ENCODE data around the gene RALY.

RALY gene

DNA sequence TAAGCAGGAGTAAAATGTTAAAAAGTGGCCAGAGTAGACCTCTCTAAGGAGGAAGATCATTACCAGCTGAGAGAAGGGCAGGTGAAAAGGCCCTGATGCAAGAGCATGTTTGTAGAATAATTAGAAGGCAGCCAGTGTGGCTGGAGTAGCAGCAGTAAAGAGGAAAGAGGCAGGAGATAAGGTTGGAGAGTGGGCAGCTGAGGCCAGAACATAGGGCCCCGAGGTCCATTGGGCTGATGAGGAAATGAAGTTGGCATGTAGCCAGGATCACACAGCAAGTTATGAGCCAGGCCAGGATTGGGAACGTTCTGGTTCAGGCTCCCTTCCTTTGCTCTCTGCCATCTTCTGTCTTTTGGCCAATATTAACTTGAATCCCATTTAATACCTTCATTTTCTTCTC lies 51.6 kb downstream of the RALY start:
- POLR2A ChIA-PET, result no interaction called here
- TF ChIP-seq, protein P1, sequence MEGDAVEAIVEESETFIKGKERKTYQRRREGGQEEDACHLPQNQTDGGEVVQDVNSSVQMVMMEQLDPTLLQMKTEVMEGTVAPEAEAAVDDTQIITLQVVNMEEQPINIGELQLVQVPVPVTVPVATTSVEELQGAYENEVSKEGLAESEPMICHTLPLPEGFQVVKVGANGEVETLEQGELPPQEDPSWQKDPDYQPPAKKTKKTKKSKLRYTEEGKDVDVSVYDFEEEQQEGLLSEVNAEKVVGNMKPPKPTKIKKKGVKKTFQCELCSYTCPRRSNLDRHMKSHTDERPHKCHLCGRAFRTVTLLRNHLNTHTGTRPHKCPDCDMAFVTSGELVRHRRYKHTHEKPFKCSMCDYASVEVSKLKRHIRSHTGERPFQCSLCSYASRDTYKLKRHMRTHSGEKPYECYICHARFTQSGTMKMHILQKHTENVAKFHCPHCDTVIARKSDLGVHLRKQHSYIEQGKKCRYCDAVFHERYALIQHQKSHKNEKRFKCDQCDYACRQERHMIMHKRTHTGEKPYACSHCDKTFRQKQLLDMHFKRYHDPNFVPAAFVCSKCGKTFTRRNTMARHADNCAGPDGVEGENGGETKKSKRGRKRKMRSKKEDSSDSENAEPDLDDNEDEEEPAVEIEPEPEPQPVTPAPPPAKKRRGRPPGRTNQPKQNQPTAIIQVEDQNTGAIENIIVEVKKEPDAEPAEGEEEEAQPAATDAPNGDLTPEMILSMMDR (IDR thresholded peaks at IDR 0.05; ENCODE audit: control extremely low read depth, extremely low read depth, low read depth, missing control alignments), result no peak
- CTCF ChIA-PET, result interaction anchor here (0.7 to 2.2 kb wide), 3 partner anchors 21 to 84 kb away, joined by 3 to 7 read pairs (median 3); no protein-coding TSS in a partner anchor
- DNase-seq (ENCODE audit: extremely low spot score), result no peak

DNA sequence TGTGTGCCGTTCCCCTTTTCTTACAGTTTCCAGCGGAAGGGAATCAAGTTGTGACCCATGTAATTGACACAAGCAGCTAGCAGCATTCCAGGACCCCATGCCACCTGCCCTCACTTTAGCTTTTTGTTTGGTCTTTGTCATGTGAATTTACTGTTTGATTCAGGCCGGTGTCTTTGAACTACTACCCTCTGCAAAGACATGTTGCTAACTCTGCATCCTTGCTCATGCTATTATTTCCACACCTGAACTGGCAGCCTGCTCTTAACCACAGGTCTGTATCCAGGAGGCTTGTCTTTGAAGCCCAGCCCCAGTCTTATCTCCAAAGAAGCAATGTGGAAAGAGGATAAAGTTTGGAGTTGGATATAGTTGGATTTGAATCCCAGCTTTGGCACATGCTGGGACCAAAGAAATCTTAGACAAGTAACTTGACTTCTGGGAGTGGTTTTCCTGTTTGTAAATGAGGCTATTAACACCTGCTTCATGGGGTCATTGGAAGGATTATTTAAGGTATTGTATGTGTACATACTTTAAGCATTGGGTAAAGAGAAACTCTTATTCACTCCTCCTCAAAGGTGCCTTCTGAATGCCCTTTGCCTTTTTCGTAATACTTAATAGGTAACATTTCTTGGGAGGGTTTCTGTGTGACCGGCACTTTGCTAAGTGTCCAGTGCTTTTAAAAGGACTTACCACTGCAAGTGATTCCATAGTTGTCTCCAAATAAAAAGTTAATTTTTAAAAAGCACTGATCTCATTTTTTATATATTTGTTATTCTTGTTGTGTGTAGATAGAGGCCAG lies 52.4 kb downstream of the RALY start:
- TF ChIP-seq, protein P1 (IDR thresholded peaks at IDR 0.05; ENCODE audit: control extremely low read depth, extremely low read depth, low read depth, missing control alignments), result no peak
- DNase-seq (ENCODE audit: extremely low spot score), result no peak
- ChIA-PET POLR2A (no interaction called here), CTCF (interaction anchor here (1.5 to 2.2 kb wide), 2 partner anchors 22 to 24 kb away, joined by 3 to 7 read pairs; no protein-coding TSS in a partner anchor)

GRCh38 chr20:34047010-34047687 lies 53.4 kb downstream of the RALY start:
- no peak for DNase-seq (ENCODE audit: extremely low spot score)
- TF ChIP-seq, protein P1 (IDR thresholded peaks at IDR 0.05; ENCODE audit: control extremely low read depth, extremely low read depth, low read depth, missing control alignments), result no peak
- ChIA-PET POLR2A (no interaction called here), CTCF (interaction anchor here (1.1 to 4.6 kb wide), 3 partner anchors 11 to 25 kb away, joined by 3 to 24 read pairs (median 3); no protein-coding TSS in a partner anchor)

- DNase-seq (ENCODE audit: extremely low spot score), result no peak
- ChIA-PET CTCF (interaction anchor here (1.1 to 4.6 kb wide), 4 partner anchors 12 to 25 kb away, joined by 3 to 24 read pairs (median 6); no protein-coding TSS in a partner anchor), POLR2A (no interaction called here)
- TF ChIP-seq, protein P1 (IDR thresholded peaks at IDR 0.05; ENCODE audit: control extremely low read depth, extremely low read depth, low read depth, missing control alignments), result no peak
Observed at GRCh38 chr20:34047917-34048316, 54.2 kb downstream of the RALY start.

DNA sequence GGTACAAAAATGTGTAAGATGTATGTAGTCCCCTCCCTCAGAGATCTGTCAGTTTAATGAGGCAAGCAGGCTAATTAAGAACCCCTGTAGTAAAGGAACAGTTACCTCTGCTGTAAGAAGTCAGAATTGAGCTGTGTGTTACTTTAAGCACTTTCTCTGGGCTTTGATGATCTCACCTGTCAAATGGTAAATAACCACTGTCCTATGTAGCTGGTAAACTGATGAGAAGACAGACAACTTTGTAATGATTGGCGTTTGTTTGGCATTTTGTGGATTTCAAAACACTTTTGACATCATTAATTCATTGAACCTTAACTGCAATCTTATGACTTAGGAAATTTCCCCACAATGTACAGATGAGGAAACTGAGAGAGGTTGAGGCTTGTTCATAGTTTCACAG lies 55.7 kb downstream of the RALY start:
- ChIA-PET CTCF (interaction anchor here (1.7 to 4.6 kb wide), 3 partner anchors 9 to 20 kb away, joined by 5 to 24 read pairs (median 8); no protein-coding TSS in a partner anchor), POLR2A (no interaction called here)
- no peak for DNase-seq (ENCODE audit: extremely low spot score)
- TF ChIP-seq, protein P1 (IDR thresholded peaks at IDR 0.05; ENCODE audit: control extremely low read depth, extremely low read depth, low read depth, missing control alignments), result no peak

DNA sequence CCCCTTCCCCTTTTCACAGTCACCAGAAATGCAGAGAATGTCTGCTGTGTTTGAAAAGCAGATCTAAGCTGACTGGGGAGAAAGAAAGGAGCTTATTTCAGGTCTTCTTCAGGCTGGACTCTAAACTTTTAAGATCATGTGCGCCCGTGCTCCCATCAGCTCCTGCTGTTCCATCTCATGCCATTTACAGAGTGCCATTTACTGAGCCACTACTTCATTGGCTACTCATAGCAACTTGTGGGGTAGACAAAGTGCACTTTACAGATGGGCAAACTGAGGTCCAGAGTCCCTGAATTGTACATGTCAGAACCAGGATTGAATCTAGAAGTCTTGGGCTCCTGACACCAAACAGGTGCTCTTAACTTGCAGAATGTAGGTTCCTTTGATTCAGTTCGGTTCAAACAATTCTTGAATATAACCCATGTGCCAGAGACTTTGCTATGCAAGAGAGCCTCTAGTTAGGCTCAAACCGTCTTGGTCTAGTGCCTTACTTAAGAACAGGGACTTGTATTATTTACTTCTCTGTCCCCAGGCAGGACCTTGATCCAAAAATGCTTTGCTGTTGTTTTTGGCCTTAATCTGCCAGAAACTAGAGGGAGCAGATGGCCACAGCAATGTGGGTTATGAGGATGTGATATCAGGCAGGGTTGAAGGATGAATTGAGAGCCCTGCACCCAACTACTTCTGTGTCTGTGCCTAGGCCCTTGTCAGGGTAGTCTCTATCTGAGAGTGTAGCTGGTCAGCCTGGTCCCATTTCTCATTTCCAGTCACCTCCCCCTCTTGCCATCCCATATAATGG lies 56.4 kb downstream of the RALY start:
- TF ChIP-seq, protein P1 (IDR thresholded peaks at IDR 0.05; ENCODE audit: control extremely low read depth, extremely low read depth, low read depth, missing control alignments), result no peak
- CTCF ChIA-PET, result interaction anchor here (1.1 to 4.6 kb wide), 5 partner anchors 9 to 19 kb away, joined by 4 to 24 read pairs (median 5); no protein-coding TSS in a partner anchor
- POLR2A ChIA-PET, result no interaction called here
- DNase-seq (ENCODE audit: extremely low spot score), result no peak
